ENCODE measurements around the gene ZNF396.

Gene ZNF396

DNA sequence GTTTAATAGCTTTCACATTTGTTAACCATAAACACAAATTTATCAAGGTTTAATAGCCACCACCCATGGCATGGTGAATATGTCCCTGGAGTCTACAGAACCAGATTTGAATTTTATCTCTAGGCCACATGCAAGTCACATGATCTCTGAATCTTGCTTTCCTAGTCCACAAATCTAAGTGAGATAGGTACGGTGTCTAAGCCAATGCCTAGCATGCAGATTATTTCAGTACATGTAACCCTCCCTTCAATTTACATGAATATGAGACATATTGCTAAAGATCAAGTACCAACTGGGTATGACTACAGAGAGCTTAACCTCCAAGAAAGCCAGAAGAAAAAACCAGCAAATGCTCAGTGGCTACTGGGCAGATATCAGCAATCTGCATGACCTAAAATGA lies 42.9 kb downstream of the ZNF396 start:
- no peak for DNase-seq

GRCh38 chr18:35331367-35332087 lies 45.6 kb downstream of the ZNF396 start:
- DNase-seq = no peak

GRCh38 chr18:35328868-35329267 lies 48.3 kb downstream of the ZNF396 start:
- no peak for DNase-seq

GRCh38 chr18:35326695-35327387 lies 50.3 kb downstream of the ZNF396 start:
- DNase-seq = no peak

GRCh38 chr18:35324926-35325655 lies 52.0 kb downstream of the ZNF396 start:
- DNase-seq = no peak

DNA sequence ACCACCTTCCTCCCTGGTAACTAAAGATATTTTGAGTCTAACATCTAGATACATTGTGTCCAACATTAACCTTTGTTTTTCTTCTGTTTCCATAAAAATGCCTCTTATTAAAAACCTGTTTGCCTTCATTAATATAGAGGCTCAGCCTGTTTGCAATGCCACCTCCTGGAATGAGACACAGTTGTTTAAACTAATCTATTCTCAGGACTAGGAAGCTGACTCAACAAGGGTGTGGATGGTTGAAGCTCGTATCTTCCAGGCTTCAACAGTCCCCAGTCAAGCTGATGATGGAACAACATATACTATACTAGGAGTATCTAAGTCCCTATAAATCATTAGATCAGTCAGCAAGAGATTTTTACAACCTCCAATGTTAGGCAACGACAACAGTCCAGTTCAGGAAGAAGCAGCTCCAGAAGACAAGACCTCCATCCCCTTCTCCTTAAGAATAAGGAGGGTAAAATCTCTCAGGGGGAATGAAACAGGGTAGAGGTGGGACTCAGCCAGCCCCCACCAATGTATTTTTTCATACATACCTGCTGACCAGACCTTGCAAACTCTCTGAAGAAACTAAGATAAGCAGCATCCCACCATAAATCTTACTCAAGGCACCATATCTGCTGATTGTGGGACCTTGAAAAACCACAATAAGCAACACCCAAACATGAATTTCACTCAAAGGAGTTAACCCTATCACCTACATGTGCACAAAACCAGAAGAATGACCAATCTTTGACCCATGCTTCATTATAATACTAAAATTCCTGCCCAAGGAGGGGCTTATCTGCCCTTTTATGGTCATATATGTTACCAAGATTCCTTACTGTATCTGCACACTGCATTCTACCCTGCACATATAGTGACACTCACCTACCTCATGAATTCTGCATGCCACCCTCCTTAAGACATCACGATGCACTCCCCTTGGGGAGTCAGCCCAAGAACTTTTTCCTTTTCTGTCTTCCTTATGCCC lies 54.4 kb downstream of the ZNF396 start:
- DNase-seq = no peak
